OCI-LY7 (cell line): Measurements from ENCODE around the gene SRL. TPM values are rescaled to one million over a fixed set of nuclear protein-coding genes. Genes with fewer than 3 reads are reported as not detected.

ENCODE experiments used
- BruUV-seq: library from RNA; stranded (reverse); fragments of 400-500 nt; replicated peaks from 2 replicates; lab custom pipeline; 2021; lab: Mats Ljungman, UMichigan
- CTCF ChIA-PET: fragments of 300-600 bp; sonication (Branson Sonifier 250); formaldehyde crosslinking; loops from one replicate; lab custom pipeline; 2022; ENCODE audit warnings: antibody characterized with exemption; ENCODE audit not compliant: unreplicated experiment; lab: Charles Lee
- POLR2A ChIA-PET: fragments of 300-600 bp; sonication (Branson Sonifier 250); formaldehyde crosslinking; loops from one replicate; lab custom pipeline; 2022; ENCODE audit warnings: antibody characterized with exemption; lab: Charles Lee
- DNase-seq: peaks from one replicate; pipeline ENCODE4 v3.0.0-alpha.2; 2015; ENCODE audit warnings: low spot score
- H2AFZ ChIP-seq: fragments of 200-600 bp; sonication (generic), shearing (Covaris generic); 2 replicates; pipeline ENCODE4 v1.6.1; 2014; ENCODE audit warnings: mild to moderate bottlenecking, antibody characterized with exemption, low read length, moderate library complexity
- H3K27ac ChIP-seq: fragments of 200-600 bp; sonication (generic); 2 replicates; pipeline ENCODE4 v1.5.1; 2014; ENCODE audit warnings: mixed run types, low read depth, mild to moderate bottlenecking, moderate library complexity, low read length, inconsistent platforms; ENCODE audit not compliant: poor library complexity, severe bottlenecking
- H3K36me3 ChIP-seq: fragments of 200-600 bp; sonication (generic); 2 replicates; pipeline ENCODE4 v1.6.1; 2014; ENCODE audit warnings: mild to moderate bottlenecking, antibody characterized with exemption, low read length, moderate library complexity, mixed read lengths; ENCODE audit not compliant: insufficient read depth
- H3K4me1 ChIP-seq: fragments of 200-600 bp; sonication (generic); 2 replicates; pipeline ENCODE4 v1.5.1; 2014; ENCODE audit warnings: mild to moderate bottlenecking, low read length; ENCODE audit not compliant: insufficient read depth, poor library complexity, severe bottlenecking
- H3K4me2 ChIP-seq: fragments of 200-600 bp; sonication (generic); 2 replicates; pipeline ENCODE4 v1.6.1; 2014; ENCODE audit warnings: mild to moderate bottlenecking, low read length
- H3K4me3 ChIP-seq: fragments of 200-600 bp; sonication (generic); 2 replicates; pipeline ENCODE4 v1.5.1; 2014; ENCODE audit warnings: mild to moderate bottlenecking, low read depth, low read length; ENCODE audit not compliant: poor library complexity, severe bottlenecking
- H3K79me2 ChIP-seq: fragments of 200-600 bp; sonication (generic); 2 replicates; pipeline ENCODE4 v1.6.1; 2016; ENCODE audit warnings: low read depth, mild to moderate bottlenecking, low read length, moderate library complexity, mixed read lengths; ENCODE audit not compliant: insufficient read depth
- H3K9me2 ChIP-seq: fragments of 200-600 bp; sonication (generic); 2 replicates; pipeline ENCODE4 v1.6.1; 2016; ENCODE audit warnings: mild to moderate bottlenecking, low read length, mixed read lengths; ENCODE audit not compliant: insufficient read depth
- H3K9me3 ChIP-seq: fragments of 200-600 bp; sonication (generic); 2 replicates; pipeline ENCODE4 v1.6.1; 2014; ENCODE audit warnings: mild to moderate bottlenecking, mixed run types, low read length, mixed read lengths
- H4K20me1 ChIP-seq: fragments of 200-600 bp; sonication (generic); 2 replicates; pipeline ENCODE4 v1.6.1; 2014; ENCODE audit warnings: mild to moderate bottlenecking, antibody characterized with exemption, low read length, moderate library complexity, mixed read lengths; ENCODE audit not compliant: insufficient read depth
- EZH2phosphoT487 ChIP-seq: fragments of 200-600 bp; sonication (generic); IDR thresholded peaks from 2 replicates; pipeline ENCODE4 v1.6.1; 2018; ENCODE audit warnings: low read depth, borderline replicate concordance, mild to moderate bottlenecking, mixed run types, antibody characterized with exemption, low read length, moderate library complexity, mixed read lengths
- intact Hi-C: fragments of 100-400 bp; cut with micrococcal nuclease; formaldehyde crosslinking; loops from one replicate; pipeline ENCODE4 v1.10.0; 2022; ENCODE audit not compliant: unreplicated experiment
- total RNA-seq, 2 experiments: library from RNA; depleted of rRNA in 1 of 2; stranded (reverse); fragments of >200 nt in 1 of 2; shearing (Covaris generic) in 1 of 2; gene quantifications; 2 replicates each; pipeline ENCODE4 v1.2.3, GENCODE V29; 2014 to 2022
- TF ChIP-seq, protein P1 (sequence below): fragments of 200-600 bp; sonication (generic); conservative IDR thresholded peaks from 2 replicates; pipeline ENCODE4 v1.5.1; 2014; ENCODE audit warnings: mild to moderate bottlenecking, antibody characterized with exemption, low read length, moderate library complexity, mixed read lengths

The SRL gene
- total RNA-seq, 2 experiments from 2014 or later: not detected

DNA sequence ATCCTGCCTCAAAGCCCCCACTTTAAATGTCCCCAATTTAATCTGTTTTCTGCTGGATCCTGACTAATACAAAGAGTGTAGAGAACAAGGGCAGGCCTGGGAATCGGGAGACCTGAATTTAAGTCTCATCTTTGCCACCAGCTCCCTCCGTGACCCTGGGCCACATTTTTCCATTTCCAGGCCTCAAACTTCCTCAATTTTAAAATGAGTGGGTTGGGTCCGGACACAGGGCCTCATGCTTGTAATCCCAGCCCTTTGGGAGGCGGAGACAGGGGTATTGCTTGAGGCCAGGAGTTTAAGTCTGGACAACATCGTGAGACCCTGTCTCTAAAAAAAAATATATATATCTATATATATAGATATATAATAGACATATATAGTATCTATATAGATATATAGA, 61.4 kb downstream of the SRL start:
- no TSS peak for BruUV-seq
- Histone ChIP-seq H3K9me3 (no peaks in the 10 kb centered on the region), H3K36me3 (no peaks in the 10 kb centered on the region), H3K4me3 (no peak overlapping the region), H4K20me1 (no peaks in the 10 kb centered on the region), H3K9me2 (no peaks in the 10 kb centered on the region), H2AFZ (no peak overlapping the region), H3K4me1 (peaks cover 10% of the 10 kb centered on the region), H3K27ac (no peak overlapping the region), H3K4me2 (no peak overlapping the region), H3K79me2 (no peaks in the 10 kb centered on the region)
- no peak for TF ChIP-seq EZH2phosphoT487
- TF ChIP-seq, protein P1, sequence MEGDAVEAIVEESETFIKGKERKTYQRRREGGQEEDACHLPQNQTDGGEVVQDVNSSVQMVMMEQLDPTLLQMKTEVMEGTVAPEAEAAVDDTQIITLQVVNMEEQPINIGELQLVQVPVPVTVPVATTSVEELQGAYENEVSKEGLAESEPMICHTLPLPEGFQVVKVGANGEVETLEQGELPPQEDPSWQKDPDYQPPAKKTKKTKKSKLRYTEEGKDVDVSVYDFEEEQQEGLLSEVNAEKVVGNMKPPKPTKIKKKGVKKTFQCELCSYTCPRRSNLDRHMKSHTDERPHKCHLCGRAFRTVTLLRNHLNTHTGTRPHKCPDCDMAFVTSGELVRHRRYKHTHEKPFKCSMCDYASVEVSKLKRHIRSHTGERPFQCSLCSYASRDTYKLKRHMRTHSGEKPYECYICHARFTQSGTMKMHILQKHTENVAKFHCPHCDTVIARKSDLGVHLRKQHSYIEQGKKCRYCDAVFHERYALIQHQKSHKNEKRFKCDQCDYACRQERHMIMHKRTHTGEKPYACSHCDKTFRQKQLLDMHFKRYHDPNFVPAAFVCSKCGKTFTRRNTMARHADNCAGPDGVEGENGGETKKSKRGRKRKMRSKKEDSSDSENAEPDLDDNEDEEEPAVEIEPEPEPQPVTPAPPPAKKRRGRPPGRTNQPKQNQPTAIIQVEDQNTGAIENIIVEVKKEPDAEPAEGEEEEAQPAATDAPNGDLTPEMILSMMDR: no peak
- intact Hi-C loops: no loop called here
- ChIA-PET CTCF (no interaction called here), POLR2A (no interaction called here)
- DNase-seq: no peak

DNA sequence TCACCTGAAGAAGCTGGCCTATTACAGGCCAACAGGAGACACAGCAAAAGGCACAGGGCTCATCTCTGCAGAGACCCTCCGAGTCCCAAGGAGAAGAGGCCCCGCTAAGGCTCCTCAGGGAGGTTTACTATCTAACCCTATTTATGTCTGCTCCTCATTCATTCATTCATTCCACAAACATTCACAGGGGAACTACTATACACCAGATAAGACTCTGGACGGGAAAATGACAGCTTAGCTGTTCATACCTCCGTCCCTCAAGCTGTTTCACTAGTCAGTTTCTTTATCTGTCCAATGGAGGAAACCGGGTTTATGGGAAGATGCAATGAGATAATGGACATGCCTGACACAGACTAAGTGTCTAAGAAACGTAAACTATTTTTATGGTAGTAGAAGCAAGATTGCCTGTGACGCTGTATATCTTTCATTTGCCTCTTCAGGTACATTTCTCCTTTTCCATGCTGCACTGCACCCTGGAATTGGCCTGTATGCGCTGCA, 62.1 kb downstream of the SRL start:
- Histone ChIP-seq H3K9me3 (no peaks in the 10 kb centered on the region), H4K20me1 (no peaks in the 10 kb centered on the region), H2AFZ (no peak overlapping the region), H3K4me3 (no peak overlapping the region), H3K36me3 (no peaks in the 10 kb centered on the region), H3K27ac (no peak overlapping the region), H3K79me2 (no peaks in the 10 kb centered on the region), H3K9me2 (no peaks in the 10 kb centered on the region), H3K4me1 (peaks cover 10% of the 10 kb centered on the region), H3K4me2 (no peak overlapping the region)
- POLR2A ChIA-PET: no interaction called here
- no peak for DNase-seq
- BruUV-seq: no TSS peak
- TF ChIP-seq, protein P1: no peak
- CTCF ChIA-PET: no interaction called here
- intact Hi-C loops: no loop called here

DNA sequence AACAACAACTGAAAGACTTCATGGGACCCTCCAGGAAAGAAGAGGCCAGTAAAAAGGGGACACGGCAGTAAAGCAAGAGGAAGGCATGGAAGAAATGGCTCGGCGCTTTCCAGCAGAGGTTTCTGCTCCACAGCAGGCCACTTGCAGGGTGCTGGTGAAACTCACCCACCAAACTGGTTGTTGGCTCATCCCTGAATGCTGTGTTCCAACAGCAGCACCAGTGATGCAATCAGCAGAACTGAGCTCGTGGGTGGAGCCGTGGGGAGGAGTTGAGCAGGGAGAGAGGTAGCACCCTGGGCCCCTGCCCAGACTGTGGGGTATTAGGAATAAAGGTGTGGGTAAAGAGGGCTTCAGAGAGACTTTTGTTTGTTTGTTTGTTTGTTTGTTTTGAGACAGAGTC, 62.9 kb downstream of the SRL start:
- TF ChIP-seq, protein P1: no peak
- no peak for TF ChIP-seq EZH2phosphoT487
- intact Hi-C loops: no loop called here
- H2AFZ ChIP-seq: no peak overlapping the region
- no peaks in the 10 kb centered on the region for H3K9me3 ChIP-seq
- H3K4me3 ChIP-seq: no peak overlapping the region
- no peak overlapping the region for H3K27ac ChIP-seq
- no peak overlapping the region for H3K4me2 ChIP-seq
- BruUV-seq: no TSS peak
- H3K36me3 ChIP-seq: no peaks in the 10 kb centered on the region
- no peaks in the 10 kb centered on the region for H3K9me2 ChIP-seq
- no peaks in the 10 kb centered on the region for H4K20me1 ChIP-seq
- ChIA-PET CTCF (no interaction called here), POLR2A (no interaction called here)
- no peaks in the 10 kb centered on the region for H3K79me2 ChIP-seq
- no peak for DNase-seq
- H3K4me1 ChIP-seq: peaks cover 7% of the 10 kb centered on the region
